GM18507 (cell line): ENCODE measurements around the gene CSKMT.
"Not testable (repeated sequence)": the region's sequence is repeated elsewhere in the genome, so short reads cannot be mapped to it uniquely, and the experiment has no call there.

ENCODE experiments used
- DNase-seq: peaks from one replicate; pipeline ENCODE4 v3.0.0; 2011; ENCODE audit warnings: low read depth; ENCODE audit not compliant: insufficient read length; ENCODE audit errors: extremely low spot score
- FAIRE-seq: peaks from 2 replicates; lab custom pipeline; 2011; peaks lifted over from hg19 to GRCh38; lab: Jason Lieb, UNC

Gene CSKMT

DNA sequence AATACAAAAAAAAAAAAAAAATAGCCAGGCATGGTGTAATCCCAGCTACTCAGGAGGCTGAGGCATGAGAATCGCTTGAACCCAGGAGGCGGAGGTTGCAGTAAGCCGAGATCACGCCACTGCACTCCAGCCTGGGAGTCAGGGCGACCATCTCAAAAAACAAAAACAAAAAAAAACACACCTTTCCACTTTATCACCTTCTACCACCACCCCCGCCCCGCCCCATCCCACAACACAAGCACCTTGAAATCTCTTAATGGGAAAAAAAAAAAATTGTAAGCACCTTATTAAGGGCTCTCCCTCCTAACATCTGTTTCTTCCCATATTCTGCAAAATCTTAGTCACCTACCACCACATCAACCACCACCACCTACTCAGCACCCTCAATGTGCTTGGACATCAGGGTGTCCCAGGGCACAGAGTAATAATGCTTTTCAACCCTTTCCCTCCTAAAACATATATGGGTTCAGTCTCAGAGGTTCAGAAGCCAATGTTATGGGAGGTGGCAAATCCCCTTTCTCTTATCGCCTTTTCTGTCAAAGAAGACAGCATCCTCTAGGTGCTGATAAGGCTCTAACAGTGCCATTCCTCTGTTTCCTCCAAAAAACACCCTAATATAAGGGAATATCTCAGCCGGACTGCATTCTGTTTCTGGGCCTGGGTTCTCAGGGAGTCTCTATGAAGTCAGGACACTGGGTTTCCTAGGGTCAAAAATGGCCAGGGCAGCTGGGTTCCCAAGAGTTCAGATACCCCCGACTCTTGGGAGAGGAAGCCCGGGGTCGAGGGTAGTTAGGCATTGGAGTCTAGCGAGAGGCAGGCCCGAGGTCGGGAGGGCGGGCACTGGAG lies 12.7 kb upstream of the CSKMT start:
- DNase-seq, result no peak
- no peak for FAIRE-seq

DNA sequence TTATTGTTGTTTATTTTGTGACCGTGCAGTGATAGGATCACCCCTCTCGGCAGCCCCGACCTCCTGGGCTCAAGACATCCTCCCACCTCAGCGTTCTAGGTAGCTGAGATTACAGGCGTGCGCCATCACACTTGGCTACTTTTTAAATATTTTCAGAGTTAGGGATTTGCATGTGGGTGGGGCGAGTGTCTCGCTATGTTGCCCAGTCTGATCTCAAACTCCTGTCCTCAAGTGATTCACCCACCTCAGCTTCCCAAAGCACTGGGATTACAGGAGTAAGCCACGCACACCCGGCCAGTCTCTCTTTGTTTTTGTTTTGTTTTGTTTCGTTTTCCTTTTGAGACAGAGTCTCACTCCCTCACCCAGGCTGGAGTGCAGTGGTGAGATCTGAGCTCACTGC lies 10.8 kb upstream of the CSKMT start:
- no peak for FAIRE-seq
- DNase-seq, result no peak

DNA sequence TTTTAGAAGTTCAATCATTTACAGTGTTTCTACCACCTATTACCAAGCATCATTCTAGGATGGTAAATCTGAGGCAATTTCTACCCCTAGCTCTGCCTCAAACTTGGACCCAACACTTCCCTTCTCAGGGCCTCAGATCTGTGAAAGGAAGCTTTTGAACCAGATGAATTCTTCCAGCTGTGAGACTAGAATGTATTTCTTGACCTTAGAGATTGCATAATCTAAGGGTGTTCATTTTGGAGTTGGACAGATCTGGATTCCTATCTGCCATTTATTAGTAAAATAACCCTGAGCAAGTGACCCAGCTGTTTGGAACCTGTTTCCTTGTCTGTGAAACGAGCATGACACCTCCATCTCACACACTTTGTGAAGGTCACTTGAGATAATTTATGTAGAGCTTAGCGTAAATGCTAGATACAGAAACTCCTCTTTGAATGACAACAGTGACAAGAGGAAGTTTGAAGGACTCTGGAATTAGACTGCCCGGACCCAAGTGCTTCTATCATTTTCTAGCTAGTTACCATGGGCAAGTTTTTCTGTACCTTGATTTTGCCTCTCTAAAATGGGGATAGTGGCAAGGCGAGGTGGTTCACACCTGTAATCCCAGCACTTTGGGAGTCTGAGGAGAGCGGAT lies 8.2 kb upstream of the CSKMT start:
- FAIRE-seq (no peak), DNase-seq (no peak)

DNA sequence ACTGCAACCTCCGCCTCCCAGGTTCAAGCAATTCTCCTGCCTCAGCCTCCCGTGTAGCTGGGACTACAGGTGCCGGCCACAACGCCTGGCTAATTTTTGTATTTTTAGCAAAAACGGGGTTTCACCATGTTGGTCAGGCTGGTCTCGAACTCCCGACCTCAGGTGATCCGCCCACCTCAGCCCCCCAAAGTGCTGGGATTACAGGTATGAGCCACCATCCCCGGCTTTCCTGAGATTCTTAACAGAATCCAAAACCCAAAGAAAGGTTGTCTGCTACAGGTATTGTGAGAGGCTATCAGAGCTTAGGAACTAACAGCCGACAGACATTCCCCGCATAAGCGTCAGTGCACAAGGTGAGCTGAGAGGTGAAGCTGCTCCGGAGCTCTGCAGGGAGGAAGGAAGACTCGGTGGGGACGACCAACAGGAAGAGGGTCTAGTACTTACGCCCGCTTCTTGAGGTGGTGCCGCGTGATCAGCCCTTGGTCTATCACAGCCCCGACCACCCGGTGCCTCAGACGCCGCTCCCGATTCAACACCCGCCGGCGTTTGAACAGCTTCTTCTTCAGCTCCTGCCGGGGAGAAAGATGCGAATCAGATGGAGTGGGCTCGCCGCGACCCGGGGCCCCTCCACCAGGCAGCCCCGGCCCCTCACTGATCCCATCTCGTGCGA lies 572 bp upstream of the CSKMT start:
- peak; percentile 49 for FAIRE-seq
- DNase-seq, result no peak

DNA sequence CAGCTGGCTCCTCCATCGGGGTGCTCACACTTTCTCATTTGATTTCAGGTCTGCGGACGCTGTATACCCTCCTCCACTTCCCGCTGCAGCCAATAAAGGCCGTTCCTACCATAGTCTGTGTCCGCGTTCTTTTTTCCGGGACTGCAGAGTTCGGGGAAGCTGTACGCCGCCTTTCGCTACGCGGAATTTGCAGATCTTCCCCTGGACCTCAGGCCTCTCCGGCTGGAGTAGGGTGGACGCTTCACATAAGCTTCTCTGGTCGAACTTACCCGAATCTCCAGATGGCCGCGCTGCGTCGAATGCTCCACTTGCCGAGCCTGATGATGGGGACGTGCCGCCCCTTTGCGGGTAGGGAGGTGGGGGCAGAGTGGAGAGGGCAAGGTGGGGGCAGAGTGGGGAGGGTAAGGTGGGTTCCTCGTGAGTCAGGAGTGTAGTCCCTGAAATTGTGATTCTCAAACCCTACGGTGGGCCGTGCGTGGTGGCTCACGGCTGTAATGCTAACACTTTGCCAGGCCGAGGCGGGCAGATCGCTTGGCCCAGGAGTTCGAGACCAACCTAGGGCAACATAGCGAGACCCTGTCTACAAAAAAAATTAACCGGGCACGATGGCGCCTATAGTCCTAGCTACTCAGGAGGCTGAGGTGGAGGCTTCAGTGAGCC lies 617 bp downstream of the CSKMT start:
- no peak for DNase-seq
- no peak for FAIRE-seq

DNA sequence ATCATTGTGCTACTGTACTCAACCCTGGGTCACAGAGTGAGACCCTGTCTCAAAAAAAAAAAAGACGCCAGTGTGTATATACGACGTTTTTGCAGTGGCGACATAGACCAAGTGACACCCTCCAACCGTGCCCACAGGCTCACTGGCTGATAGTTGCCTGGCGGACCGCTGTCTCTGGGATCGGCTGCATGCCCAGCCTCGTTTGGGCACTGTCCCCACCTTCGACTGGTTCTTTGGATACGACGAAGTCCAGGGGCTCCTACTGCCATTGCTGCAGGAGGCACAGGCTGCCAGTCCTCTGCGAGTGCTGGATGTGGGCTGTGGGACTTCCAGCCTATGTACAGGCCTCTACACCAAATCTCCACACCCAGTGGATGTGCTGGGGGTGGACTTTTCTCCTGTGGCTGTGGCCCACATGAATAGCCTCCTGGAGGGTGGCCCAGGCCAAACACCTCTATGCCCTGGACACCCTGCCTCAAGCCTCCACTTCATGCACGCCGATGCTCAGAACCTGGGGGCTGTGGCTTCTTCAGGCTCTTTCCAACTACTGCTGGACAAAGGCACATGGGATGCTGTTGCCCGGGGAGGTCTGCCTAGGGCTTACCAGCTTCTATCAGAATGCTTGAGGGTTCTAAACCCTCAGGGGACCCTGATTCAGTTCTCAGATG lies 1.3 kb downstream of the CSKMT start:
- DNase-seq, result no peak
- FAIRE-seq, result no peak

DNA sequence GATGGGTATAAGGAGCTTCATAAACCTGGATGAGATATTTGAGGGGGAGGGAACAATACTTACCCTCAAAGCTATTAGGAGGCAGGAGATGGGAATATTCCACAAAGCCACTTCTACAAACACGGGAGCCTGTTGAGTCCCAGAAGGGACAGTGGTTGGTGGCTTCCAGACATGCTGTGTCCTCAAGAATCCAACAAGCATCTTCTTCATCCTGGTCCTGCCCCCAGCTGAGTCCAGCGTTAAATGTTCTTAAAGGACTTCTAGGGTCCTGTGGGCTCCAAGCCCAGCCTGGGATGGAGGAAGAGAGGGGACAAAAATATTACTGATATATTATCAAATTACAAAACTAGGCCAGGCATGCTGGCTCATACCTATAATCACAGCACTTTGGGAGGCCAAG lies 2.3 kb downstream of the CSKMT start:
- FAIRE-seq (no peak), DNase-seq (no peak)

DNA sequence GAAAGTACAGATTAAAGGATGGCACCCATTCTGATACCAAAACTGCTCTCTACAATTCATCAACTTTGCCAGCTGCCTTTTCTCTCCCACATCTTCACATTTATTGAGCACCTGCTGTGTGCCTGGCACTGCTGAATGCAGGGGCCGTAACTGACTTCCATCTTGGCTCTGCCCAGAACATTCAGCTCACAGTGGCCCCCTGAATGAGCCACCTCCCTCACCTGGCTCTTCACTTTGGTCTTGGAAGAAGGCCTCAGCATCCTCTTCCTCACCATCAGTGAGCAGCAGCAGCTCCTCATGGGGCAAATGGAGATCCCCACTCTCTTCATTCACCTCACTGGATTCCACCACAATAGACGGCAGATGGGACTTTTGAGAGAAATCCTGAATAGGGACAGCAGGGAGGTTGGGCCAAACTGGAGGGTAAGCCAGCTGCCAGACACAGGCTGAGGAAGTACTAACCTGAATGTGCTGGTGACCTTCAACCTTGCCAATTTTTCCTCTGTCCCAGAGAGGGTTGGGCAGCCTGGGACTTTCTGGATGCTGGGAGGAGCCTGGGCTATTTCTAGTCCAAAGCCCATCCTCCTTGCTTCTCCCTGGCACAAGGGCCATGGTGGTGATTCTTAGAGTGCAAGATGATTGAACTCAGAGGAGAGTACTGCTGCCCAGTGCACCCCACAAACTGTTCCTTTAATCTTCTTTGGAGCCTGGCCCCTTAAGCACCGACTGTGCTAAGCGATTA lies 4.5 kb downstream of the CSKMT start:
- FAIRE-seq (no peak), DNase-seq (no peak)

DNA sequence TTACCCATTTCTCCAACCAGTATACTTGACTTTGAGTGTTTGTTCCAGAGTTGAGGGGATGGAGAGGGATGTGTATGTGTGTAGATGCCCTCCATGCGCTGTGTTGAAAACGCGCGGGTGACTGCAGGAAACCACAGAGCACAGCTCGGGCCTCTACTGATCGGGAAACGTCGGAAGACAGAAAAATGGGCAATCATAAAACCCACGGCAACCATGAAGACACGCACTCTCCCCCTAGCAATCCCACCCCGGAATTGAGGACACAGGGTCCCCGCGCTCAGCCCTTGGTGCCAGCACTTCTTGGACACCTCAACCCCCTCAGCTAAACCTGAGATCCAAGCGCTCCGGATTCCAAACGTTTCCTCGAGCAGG lies 6.1 kb downstream of the CSKMT start:
- DNase-seq (no peak), FAIRE-seq (no peak)

DNA sequence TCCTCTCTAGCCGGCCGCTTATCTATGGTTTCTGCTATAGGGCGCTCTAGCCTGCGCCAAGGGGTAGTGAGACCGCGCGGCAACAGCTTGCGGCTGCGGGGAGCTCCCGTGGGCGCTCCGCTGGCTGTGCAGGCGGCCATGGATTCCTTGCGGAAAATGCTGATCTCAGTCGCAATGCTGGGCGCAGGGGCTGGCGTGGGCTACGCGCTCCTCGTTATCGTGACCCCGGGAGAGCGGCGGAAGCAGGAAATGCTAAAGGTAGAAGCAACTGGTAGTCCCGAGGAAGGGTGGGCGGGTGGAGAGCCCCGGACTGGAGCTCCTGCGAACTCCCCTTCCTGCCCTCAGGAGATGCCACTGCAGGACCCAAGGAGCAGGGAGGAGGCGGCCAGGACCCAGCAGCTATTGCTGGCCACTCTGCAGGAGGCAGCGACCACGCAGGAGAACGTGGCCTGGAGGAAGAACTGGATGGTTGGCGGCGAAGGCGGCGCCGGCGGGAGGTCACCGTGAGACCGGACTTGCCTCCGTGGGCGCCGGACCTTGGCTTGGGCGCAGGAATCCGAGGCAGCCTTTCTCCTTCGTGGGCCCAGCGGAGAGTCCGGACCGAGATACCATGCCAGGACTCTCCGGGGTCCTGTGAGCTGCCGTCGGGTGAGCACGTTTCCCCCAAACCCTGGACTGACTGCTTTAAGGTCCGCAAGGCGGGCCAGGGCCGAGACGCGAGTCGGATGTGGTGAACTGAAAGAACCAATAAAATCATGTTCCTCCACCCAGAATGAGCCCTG lies 6.7 kb downstream of the CSKMT start, which contains the start of the genes LBHD1 and UQCC3:
LBHD1 (minus strand) TSS at position 660 of the 782 bp plus-strand sequence. CDS start 2,236 bp downstream, outside the sequence.
UQCC3 (plus strand) TSS at position 66 of the 782 bp plus-strand sequence; CDS start at position 139, 73 bp downstream.
- DNase-seq, result peak; percentile 69
- no peak for FAIRE-seq

DNA sequence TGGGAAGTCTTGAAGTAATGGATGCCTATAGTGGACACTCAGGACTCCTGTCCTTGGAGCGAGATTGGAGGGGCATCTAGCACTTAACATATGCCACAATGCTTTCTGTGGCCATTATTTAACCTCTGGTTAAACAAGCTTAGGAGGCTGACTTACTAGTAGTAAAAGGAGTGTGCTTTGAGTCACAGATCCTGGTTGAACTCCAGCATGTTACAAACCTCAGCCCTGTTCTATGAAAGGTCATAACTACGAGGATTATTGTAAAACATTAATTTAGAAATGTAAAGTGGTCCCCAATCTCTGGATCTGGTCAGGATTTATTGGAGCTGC lies 8.0 kb downstream of the CSKMT start:
- DNase-seq, result no peak
- no peak for FAIRE-seq

DNA sequence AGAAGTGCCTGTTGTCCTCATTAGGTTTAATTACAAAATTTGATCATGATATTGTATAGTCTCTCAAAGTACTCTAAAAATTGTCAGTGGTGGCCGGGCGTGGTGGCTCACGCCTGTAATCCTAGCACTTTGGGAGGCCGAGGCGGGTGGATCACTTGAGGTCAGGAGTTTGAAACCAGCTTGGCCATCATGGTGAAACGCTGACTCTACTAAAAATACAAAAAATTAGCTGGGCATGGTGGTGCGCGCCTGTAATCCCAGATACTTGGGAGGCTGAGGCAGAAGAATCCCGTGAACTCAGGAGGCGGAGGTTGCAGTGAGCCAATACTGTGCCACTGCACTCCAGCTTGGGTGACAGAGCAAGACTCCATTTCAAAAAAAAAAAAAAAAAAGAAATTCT lies 10.3 kb downstream of the CSKMT start:
- FAIRE-seq, result not testable (repeated sequence)

DNA sequence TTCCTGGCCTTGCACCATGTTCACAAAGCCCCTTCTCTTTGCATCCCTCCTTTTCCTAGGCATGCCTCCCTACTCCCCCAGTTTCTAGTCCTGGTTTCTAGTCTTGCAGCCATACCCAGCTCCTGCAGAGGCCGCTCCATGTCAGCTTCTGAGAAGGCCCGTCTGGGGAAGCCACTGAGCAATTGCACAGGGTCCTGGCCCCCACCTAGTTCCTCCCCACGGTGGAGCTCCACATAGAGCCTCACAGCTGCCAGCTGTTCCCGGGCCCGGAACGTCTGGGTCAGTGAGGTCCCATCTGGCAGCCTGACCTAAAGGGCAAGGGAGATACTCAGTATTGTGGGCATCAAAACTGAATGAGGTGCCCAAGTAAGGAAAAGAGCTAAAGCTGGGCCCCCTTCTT lies 11.6 kb downstream of the CSKMT start:
- no peak for FAIRE-seq
- no peak for DNase-seq

More for the DNA sequence above, 10.3 kb downstream of the CSKMT start:
- DNase-seq, result not testable (repeated sequence)

DNA sequence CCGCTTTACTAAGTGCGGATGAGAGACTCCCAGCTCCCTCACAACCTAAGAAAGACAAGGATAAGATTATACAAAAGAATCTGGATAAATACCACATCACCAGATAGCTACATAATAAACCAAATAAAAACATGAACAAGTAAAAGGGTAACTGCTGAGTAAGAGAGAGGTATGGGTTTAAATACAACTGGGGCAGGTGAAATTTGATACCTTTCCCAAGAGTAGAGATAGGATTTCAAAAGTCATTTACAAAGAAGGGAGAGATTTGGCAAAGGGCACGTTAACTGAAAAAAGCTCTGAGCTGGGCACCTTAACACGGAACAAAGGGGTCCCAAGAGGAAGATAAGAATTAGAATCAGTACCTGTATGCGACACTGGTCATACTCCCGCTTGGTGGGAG lies 12.0 kb downstream of the CSKMT start:
- FAIRE-seq (no peak), DNase-seq (no peak)

DNA sequence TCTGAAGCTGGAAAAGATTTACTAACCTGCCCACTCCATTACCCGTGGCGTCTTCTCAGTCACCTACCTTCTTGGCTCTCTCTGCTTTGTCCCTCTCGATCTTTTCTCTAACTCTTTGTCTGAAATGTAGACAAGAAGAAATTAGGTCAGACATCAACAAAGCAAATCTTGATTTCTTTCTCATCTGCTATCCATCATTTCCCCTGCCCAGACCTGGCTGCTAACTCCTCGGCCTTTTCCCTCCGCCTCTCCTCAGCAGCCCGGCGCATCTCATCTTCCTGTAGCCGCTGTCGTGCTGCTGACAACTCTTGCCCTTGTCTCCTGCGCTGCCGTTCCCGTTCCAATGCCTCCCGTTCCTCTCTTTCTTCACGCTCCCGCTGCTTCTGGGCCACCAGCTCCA lies 12.6 kb downstream of the CSKMT start:
- DNase-seq (no peak), FAIRE-seq (no peak)

DNA sequence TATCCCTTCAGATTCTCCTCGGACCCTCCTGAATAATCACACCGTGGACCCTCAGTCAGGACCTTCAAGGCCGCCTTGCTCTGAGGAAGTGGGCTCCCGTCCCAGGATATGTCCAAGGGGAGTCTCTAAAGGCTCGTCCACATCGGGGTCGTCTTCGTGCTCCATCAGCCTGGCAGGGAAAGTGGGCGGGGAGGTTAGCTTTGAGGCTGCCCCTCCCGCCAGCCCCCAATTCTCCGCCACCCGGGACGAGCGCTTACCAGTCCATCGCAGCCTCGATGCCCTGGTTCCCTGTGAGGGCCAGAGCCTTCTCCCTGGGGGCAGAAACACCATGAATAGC lies 13.3 kb downstream of the CSKMT start:
- FAIRE-seq, result no peak
- DNase-seq, result no peak

DNA sequence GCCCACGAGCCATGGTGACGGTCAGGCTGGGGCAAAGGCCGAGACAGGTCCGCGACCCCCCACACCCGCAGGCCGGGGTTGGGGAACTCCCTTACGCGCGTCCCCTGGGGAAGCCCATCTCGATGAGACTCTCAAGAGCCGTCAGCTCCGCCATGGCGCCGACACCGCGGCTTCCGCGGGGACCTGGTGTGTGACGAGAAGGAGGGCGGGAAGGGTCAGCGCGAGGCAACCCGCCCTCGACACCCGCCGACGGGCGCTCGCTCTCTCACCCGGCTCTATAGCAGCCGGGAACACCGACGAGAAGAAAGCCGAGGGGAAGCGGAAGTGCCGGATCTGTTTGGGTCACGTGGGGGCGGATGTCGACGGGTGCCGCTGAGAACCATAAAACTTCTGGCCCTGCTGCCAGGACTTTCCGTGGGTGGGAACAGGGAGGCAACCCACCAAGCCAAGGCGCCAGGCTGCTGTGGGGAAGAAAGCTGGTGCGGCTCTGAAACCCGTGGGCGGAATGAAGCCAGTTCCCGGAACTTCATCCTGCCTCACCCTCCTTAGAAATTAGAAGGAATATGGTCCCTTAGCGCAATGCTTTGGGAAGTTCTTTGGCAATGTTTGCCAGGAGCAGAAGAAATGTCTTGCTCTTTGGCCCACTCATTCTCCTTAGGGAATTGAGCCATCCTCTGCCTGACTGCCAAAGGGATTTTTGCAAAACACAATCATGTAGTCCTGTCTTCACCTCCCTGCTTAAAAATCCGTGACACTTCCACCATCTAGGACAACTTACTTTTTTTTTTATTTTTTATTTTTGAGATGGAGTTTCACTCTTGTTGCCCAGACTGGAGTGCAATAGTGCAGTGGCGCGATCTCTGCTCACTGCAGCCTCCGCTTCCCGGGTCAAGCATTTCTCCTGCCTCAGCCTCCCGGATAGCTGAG lies 13.9 kb downstream of the CSKMT start, which contains the start of gene UBXN1:
UBXN1 (minus strand) TSS at position 304 of the 927 bp plus-strand sequence; CDS start at position 154, 150 bp downstream.
- DNase-seq (peak; percentile 87), FAIRE-seq (peak; percentile 77)
